Diencephalon (tissue), 1 donor: ENCODE results near the gene SSX2B. TPM values are rescaled to one million over a fixed set of nuclear protein-coding genes. Genes with fewer than 3 reads are reported as not detected.

Source experiments
- small RNA-seq: library from RNA; depleted of rRNA; stranded (forward); fragments of <200 nt; gene quantifications from one replicate; pipeline ENCODE3, GENCODE V24; 2014
- total RNA-seq: library from RNA; depleted of rRNA; stranded (reverse); fragments of >200 nt; gene quantifications from one replicate; pipeline ENCODE4 v1.2.3, GENCODE V29; 2014

The SSX2B gene
- total RNA-seq = not detected

GRCh38 chrX:52750952-52751351 lies at the start of gene SSX2B:
Gene SSX2B, plus strand, starts transcription at chrX:52751252. Its CDS starts 1,429 bp downstream, at chrX:52752681.

GRCh38 chrX:52707078-52707477 lies 44.0 kb upstream of the SSX2B start, which contains the start of gene SSX2:
Gene SSX2, minus strand, starts transcription at chrX:52707178. Its CDS starts 1,429 bp downstream, at chrX:52705749.

GRCh38 chrX:52797327-52797726 lies 46.3 kb downstream of the SSX2B start, which contains the start of gene SPANXN5:
Gene SPANXN5, minus strand, starts transcription at chrX:52797427. Its CDS starts 79 bp downstream, at chrX:52797348.

Small RNA genes lying within 50 kb of the gene (small RNA-seq; reads per million reads assigned to genes)
- not detected for gene AC244505.3
- not detected for gene AC244505.5
- gene AC244505.6 = not detected
- gene AC244505.7 = not detected

Other genes starting within 250 kb of the SSX2B start
- not detected for gene XAGE1B, start 234.2 kb upstream of the SSX2B start, total RNA-seq
- gene SSX7, start 96.4 kb upstream of the SSX2B start, total RNA-seq = not detected
- not detected for gene SSX2, start 44.1 kb upstream of the SSX2B start, total RNA-seq
- not detected for gene SPANXN5, start 46.2 kb downstream of the SSX2B start, total RNA-seq
- gene XAGE5, start 60.0 kb downstream of the SSX2B start, total RNA-seq = not detected
- not detected for gene XAGE3, start 116.8 kb downstream of the SSX2B start, total RNA-seq
- 24.0 TPM for gene FAM156B, start 146.1 kb downstream of the SSX2B start, total RNA-seq
- gene FAM156A, start 207.3 kb downstream of the SSX2B start, total RNA-seq = 15.7 TPM